ENCODE measurements around the gene BRAP. TPM values are rescaled to one million over a fixed set of nuclear protein-coding genes. Genes with fewer than 3 reads are reported as not detected.
"Not testable (repeated sequence)": the region's sequence is repeated elsewhere in the genome, so short reads cannot be mapped to it uniquely, and the experiment has no call there.

BRAP gene
- total RNA-seq, 4 donors from 2014 or later = 10.8 to 17.3 (median 15.9) TPM

DNA sequence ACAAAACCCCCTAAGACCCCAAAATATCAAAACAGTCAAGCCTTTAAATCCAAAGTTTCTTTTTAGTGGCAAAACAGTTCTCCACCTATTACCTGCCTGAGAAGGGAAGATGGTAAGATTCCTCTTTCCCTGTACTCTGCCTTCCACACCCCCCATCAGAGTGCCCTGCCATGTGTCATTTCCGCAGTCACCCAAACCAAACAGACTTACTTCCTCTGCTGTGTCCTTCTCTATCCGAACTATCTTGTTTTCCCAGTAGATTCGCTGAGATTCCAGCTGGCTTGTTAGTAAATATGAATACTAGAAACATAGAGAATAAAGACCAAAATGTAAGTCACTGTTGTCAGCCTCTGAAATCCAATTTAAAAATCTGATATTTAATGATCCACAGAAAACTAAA lies 30.4 kb downstream of the BRAP start:
- WGBS, 2 donors (ENCODE audit: low coverage in 1 of 2) = 95 to 96% methylated on average over 3 of the region's 3 CpGs
- H3K9me3 ChIP-seq = no peaks in the 10 kb centered on the region
- no peak for TF ChIP-seq POLR2A (IDR thresholded peaks at IDR 0.05)
- no peaks in the 10 kb centered on the region for H3K27me3 ChIP-seq
- no peak overlapping the region for H3K27ac ChIP-seq
- no peaks in the 10 kb centered on the region for H3K4me1 ChIP-seq
- no peak overlapping the region for H3K4me3 ChIP-seq
- in situ Hi-C loops (cut with MboI; ENCODE audit: low pct_ligation_motif_present in 1 of 4, low pct_unique_long_range_greater_than_20kb in 1 of 4, low sequenced_read_pairs in 3 of 4) (loop anchor here in 1 of 4 donors (25.0 kb wide), 1 partner anchor 268 kb away; no protein-coding TSS in a partner anchor), intact Hi-C loops (cut with DNase I; ENCODE audit: low total_unique reads) (no loop called here)
- no peak for DNase-seq
- peaks cover 0 to 81% (median 36%) of the 10 kb centered on the region in 4 donors for H3K36me3 ChIP-seq

DNA sequence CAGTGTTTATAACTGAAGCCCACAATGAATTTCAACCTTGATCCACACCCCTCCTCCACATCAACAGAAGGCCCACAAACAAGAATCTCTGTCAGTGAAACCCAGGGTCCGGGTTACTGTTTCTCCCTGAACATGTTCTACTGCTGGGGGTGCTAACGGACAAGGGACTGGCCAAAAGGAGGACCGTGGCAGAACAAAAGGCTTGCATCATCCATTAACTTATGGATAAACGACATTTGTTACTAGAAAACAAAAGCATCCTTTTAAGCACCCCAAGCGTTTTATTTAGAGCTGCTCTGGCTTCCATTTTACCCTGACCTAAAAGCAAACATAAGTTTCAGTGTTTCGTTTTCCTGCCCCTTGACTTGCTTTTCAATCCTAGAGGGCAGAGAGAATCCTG lies 32.2 kb downstream of the BRAP start:
- intact Hi-C loops (cut with DNase I; ENCODE audit: low total_unique reads) = no loop called here
- no peak overlapping the region for H3K4me3 ChIP-seq
- TF ChIP-seq POLR2AphosphoS5 (IDR thresholded peaks at IDR 0.05) (no peak), EP300 (IDR thresholded peaks at IDR 0.05; ENCODE audit: low read depth) (no peak), POLR2A (IDR thresholded peaks at IDR 0.05) (no peak)
- TF ChIP-seq, protein P1, sequence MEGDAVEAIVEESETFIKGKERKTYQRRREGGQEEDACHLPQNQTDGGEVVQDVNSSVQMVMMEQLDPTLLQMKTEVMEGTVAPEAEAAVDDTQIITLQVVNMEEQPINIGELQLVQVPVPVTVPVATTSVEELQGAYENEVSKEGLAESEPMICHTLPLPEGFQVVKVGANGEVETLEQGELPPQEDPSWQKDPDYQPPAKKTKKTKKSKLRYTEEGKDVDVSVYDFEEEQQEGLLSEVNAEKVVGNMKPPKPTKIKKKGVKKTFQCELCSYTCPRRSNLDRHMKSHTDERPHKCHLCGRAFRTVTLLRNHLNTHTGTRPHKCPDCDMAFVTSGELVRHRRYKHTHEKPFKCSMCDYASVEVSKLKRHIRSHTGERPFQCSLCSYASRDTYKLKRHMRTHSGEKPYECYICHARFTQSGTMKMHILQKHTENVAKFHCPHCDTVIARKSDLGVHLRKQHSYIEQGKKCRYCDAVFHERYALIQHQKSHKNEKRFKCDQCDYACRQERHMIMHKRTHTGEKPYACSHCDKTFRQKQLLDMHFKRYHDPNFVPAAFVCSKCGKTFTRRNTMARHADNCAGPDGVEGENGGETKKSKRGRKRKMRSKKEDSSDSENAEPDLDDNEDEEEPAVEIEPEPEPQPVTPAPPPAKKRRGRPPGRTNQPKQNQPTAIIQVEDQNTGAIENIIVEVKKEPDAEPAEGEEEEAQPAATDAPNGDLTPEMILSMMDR (IDR thresholded peaks at IDR 0.05) = no peak
- H3K27ac ChIP-seq = no peak overlapping the region
- DNase-seq = no peak
- in situ Hi-C loops (cut with MboI; ENCODE audit: low pct_ligation_motif_present in 1 of 4, low pct_unique_long_range_greater_than_20kb in 1 of 4, low sequenced_read_pairs in 3 of 4) = loop anchor here in 1 of 4 donors (25.0 kb wide), 1 partner anchor 266 kb away; no protein-coding TSS in a partner anchor
- 75 to 89% methylated on average over 5 to 6 of the region's 6 CpGs for WGBS, 2 donors (ENCODE audit: low coverage in 1 of 2)
- H3K4me1 ChIP-seq = no peaks in the 10 kb centered on the region
- H3K36me3 ChIP-seq = peaks cover 0 to 76% (median 37%) of the 10 kb centered on the region in 4 donors
- no peaks in the 10 kb centered on the region for H3K9me3 ChIP-seq
- H3K27me3 ChIP-seq = no peaks in the 10 kb centered on the region

DNA sequence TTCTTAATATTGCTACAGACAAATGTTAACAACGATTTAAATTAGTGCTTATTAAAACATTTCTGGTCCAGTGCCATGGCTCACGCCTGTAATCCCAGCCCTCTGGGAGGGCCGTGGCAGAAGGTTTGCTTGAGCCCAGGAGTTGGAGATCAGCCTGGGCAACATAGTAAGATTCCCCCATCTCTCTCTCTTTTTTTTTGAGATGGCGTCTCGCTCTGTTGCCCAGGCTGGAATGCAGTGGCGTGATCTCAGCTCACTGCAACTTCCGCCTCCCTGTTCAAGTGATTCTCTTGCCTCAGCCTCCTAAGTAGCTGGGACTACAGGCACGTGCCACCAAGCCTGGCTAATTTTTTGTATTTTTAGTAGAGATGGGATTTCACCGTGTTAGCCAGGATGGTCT lies 33.2 kb downstream of the BRAP start:
- H3K27ac ChIP-seq; H3K9me3 ChIP-seq; DNase-seq; H3K4me1 ChIP-seq; H3K27me3 ChIP-seq; intact Hi-C loops (cut with DNase I; ENCODE audit: low total_unique reads); H3K4me3 ChIP-seq: not testable (repeated sequence)
- in situ Hi-C loops (cut with MboI; ENCODE audit: low pct_ligation_motif_present in 1 of 4, low pct_unique_long_range_greater_than_20kb in 1 of 4, low sequenced_read_pairs in 3 of 4) = loop anchor here in 1 of 4 donors (25.0 kb wide), 1 partner anchor 265 kb away; no protein-coding TSS in a partner anchor
- peaks cover 0 to 72% (median 36%) of the 10 kb centered on the region in 4 donors for H3K36me3 ChIP-seq
- whole genome bisulfite sequencing, 2 donors (ENCODE audit: low coverage in 1 of 2) = 91 to 96% methylated on average over 5 to 9 of the region's 9 CpGs

DNA sequence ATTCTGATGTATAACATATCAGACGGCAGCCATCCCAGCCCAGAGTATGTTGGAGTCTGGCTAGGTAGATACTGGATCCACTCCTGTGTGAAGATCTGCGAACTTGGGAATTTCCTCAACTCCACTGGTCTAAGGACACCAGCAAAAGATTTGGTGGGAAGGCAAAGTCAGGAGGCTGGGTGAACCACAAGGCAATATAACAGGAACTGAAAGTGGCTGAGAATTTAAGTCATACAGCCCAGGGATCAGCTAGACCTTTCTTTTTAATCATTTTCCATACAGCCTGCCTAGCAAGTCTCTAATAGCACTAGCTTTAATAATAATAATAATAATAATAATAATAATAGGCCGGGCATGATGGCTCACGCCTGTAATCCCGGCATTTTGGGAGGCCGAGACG lies 34.8 kb downstream of the BRAP start:
- no peak overlapping the region for H3K4me3 ChIP-seq
- intact Hi-C loops (cut with DNase I; ENCODE audit: low total_unique reads) (no loop called here), in situ Hi-C loops (cut with MboI; ENCODE audit: low pct_ligation_motif_present in 1 of 4, low pct_unique_long_range_greater_than_20kb in 1 of 4, low sequenced_read_pairs in 3 of 4) (loop anchor here in 1 of 4 donors (25.0 kb wide), 1 partner anchor 264 kb away; no protein-coding TSS in a partner anchor)
- no peaks in the 10 kb centered on the region for H3K27me3 ChIP-seq
- DNase-seq = no peak
- peaks cover 0 to 74% (median 36%) of the 10 kb centered on the region in 4 donors for H3K36me3 ChIP-seq
- WGBS, 2 donors (ENCODE audit: low coverage in 1 of 2) = 93% methylated on average over 7 of the region's 7 CpGs
- no peak overlapping the region for H3K27ac ChIP-seq
- TF ChIP-seq POLR2AphosphoS5 (IDR thresholded peaks at IDR 0.05) (no peak), POLR2A (IDR thresholded peaks at IDR 0.05) (no peak), EP300 (IDR thresholded peaks at IDR 0.05; ENCODE audit: low read depth) (no peak)
- TF ChIP-seq, protein P1 (IDR thresholded peaks at IDR 0.05) = no peak
- no peaks in the 10 kb centered on the region for H3K9me3 ChIP-seq
- H3K4me1 ChIP-seq = no peaks in the 10 kb centered on the region

DNA sequence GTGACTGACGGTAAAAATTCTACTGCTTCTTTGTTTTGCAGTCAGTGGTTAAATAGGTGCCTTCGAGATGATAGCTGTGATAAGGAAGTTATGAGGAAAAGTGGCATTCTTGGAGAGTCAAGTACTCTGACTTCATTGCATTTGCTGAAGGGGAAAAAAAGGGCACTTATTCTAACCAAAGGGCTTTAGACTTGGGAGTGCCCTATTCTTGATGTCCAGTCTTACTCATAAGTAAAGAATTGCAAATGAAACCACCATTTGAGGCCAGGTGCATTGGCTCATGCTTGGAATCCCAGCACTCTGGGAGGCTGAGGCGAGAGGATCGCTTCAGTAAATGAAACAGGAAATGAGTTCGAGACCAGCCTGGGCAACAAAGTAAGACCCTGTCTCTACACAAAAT lies 40.3 kb downstream of the BRAP start:
- no peak overlapping the region for H3K27ac ChIP-seq
- H3K4me1 ChIP-seq = peaks cover 6 to 20% (median 8%) of the 10 kb centered on the region in 4 donors
- H3K36me3 ChIP-seq = peaks cover 0 to 70% (median 19%) of the 10 kb centered on the region in 4 donors
- no peak overlapping the region for H3K4me3 ChIP-seq
- H3K27me3 ChIP-seq = no peaks in the 10 kb centered on the region
- WGBS, 2 donors (ENCODE audit: low coverage in 1 of 2) = 65 to 70% methylated on average over 3 to 5 of the region's 5 CpGs
- in situ Hi-C loops (cut with MboI; ENCODE audit: low pct_ligation_motif_present in 1 of 4, low pct_unique_long_range_greater_than_20kb in 1 of 4, low sequenced_read_pairs in 3 of 4) = no loop called here
- H3K9me3 ChIP-seq = no peaks in the 10 kb centered on the region
- no peak for DNase-seq
- intact Hi-C loops (cut with DNase I; ENCODE audit: low total_unique reads) = no loop called here
- TF ChIP-seq EP300 (IDR thresholded peaks at IDR 0.05; ENCODE audit: low read depth) = no peak
- TF ChIP-seq POLR2A (IDR thresholded peaks at IDR 0.05) = no peak
- no peak for TF ChIP-seq POLR2AphosphoS5 (IDR thresholded peaks at IDR 0.05)
- TF ChIP-seq, protein P1 (IDR thresholded peaks at IDR 0.05) = no peak

All from transverse colon (tissue), 4 donors.